Activated CD8-positive, alpha-beta T cell treated with anti-CD3 and anti-CD28 coated beads for 36 hours (primary cell): ENCODE measurements around the gene FRMD4A. TPM values are rescaled to one million over a fixed set of nuclear protein-coding genes. Genes with fewer than 3 reads are reported as not detected.

Experiments used
- ATAC-seq: fragments of 200-7000 bp; cut with Tn5 transposase; one replicate; pipeline ENCODE4 v1.10.0; 2021; ENCODE audit warnings: mild to moderate bottlenecking, moderate library complexity
- CTCF ChIA-PET: fragments of 350-600 bp; sonication (Branson Sonifier 250); formaldehyde crosslinking; loops from one replicate; lab custom pipeline; 2021; ENCODE audit warnings: antibody characterized with exemption; lab: Charles Lee
- POLR2A ChIA-PET: fragments of 350-600 bp; sonication (Branson Sonifier 250); formaldehyde crosslinking; loops from one replicate; lab custom pipeline; 2021; ENCODE audit warnings: antibody characterized with exemption; lab: Charles Lee
- DNase-seq: peaks from one replicate; pipeline ENCODE4 v3.0.0-alpha.2; 2020
- H3K27ac Mint-ChIP-seq: one replicate; pipeline ENCODE4 v1.8.0; 2021; ENCODE audit warnings: mild to moderate bottlenecking, mixed read lengths
- H3K27me3 Mint-ChIP-seq: one replicate; pipeline ENCODE4 v1.8.0; 2021; ENCODE audit warnings: mixed read lengths
- H3K36me3 Mint-ChIP-seq: one replicate; pipeline ENCODE4 v1.8.0; 2021; ENCODE audit warnings: low read depth, mixed read lengths
- H3K4me1 Mint-ChIP-seq: one replicate; pipeline ENCODE4 v1.8.0; 2021; ENCODE audit warnings: low read depth, mixed read lengths
- H3K4me3 Mint-ChIP-seq: one replicate; pipeline ENCODE4 v1.8.0; 2021; ENCODE audit warnings: mild to moderate bottlenecking, moderate library complexity, mixed read lengths
- H3K9me3 Mint-ChIP-seq: one replicate; pipeline ENCODE4 v1.8.0; 2021; ENCODE audit warnings: mixed read lengths
- intact Hi-C: fragments of 100-400 bp; cut with micrococcal nuclease; formaldehyde crosslinking; loops from one replicate; pipeline ENCODE4 v1.10.0; 2022
- total RNA-seq, 2 experiments: library from RNA; stranded (reverse); gene quantifications; one replicate each; pipeline ENCODE4 v1.2.3, GENCODE V29; 2021
- TF ChIP-seq, protein P1 (sequence below): fragments of 200-600 bp; IDR thresholded peaks from one replicate; pipeline ENCODE4 v1.8.0; 2022; ENCODE audit warnings: antibody characterized with exemption, mild to moderate bottlenecking

Gene FRMD4A
- total RNA-seq, 2 experiments from 2014 or later = 2.1 to 2.8 TPM

DNA sequence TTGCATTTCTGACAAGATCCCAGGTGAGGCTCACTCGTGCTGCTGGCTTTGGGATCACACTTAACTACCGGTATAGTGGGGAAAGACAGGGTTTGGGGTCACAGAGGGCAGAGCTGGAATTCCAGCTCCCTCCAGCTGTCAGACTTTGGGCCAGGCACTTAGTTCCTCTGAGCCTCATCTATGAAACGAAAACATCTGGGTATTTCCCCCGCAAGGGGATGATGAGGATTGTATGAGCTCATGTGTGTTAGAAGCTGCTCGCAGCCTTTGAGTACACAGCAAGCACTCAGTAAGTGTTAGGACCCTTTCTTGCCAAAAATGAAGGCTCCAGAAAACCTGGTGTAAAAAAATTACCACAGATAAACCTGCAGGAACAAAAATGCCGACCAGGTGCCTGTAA, 677.9 kb downstream of the FRMD4A start:
- POLR2A ChIA-PET = interaction anchor here (1.4 kb wide), 1 partner anchor 27 kb away, joined by 3 read pairs; no protein-coding TSS in a partner anchor

DNA sequence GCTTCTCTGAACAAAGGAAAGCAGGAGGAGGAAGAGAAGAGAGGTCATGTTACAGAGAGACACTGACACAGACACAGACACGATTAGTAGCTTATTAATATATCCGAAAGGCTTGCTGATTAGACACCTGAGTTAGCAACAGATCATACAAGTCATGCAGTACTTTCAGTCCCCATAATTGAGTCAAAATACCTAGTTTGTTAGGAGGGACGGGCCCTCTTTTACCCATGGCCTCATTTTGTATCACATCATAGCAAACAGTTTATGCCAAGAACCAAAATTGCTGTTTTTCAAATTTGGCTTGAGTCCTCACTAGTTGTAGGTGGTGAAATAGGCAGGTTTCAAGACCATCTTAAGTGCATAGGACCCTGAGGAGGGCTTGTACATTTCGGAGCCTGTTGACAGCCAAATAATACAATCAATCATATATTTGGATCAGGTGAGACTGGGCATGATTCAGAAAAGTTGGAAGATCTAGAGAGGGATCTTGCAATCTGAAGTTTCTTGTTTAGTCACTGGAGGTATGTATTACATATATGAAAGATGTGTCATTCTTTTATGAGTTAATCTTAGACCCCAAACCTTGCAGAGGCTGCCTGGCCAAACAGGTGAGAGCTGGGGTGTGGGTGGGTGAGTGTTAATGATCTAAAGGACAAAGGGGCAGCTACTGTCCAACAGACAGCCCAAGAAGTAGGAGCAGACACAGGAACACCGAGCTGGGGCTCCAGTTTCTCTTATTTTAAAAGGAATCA, 678.6 kb downstream of the FRMD4A start:
- peaks cover 12% of the 10 kb centered on the region for H3K4me1 Mint-ChIP-seq
- no peaks in the 10 kb centered on the region for H3K27me3 Mint-ChIP-seq
- H3K27ac Mint-ChIP-seq = no peak overlapping the region
- CTCF ChIA-PET = interaction anchor here (1.6 kb wide), 1 partner anchor 7 kb away, joined by 6 read pairs; no protein-coding TSS in a partner anchor
- POLR2A ChIA-PET = no interaction called here
- DNase-seq (peak; percentile 5), ATAC-seq (peak; percentile 34)
- H3K4me3 Mint-ChIP-seq = no peak overlapping the region
- H3K9me3 Mint-ChIP-seq = no peaks in the 10 kb centered on the region
- H3K36me3 Mint-ChIP-seq = peaks cover 13% of the 10 kb centered on the region
- TF ChIP-seq, protein P1, sequence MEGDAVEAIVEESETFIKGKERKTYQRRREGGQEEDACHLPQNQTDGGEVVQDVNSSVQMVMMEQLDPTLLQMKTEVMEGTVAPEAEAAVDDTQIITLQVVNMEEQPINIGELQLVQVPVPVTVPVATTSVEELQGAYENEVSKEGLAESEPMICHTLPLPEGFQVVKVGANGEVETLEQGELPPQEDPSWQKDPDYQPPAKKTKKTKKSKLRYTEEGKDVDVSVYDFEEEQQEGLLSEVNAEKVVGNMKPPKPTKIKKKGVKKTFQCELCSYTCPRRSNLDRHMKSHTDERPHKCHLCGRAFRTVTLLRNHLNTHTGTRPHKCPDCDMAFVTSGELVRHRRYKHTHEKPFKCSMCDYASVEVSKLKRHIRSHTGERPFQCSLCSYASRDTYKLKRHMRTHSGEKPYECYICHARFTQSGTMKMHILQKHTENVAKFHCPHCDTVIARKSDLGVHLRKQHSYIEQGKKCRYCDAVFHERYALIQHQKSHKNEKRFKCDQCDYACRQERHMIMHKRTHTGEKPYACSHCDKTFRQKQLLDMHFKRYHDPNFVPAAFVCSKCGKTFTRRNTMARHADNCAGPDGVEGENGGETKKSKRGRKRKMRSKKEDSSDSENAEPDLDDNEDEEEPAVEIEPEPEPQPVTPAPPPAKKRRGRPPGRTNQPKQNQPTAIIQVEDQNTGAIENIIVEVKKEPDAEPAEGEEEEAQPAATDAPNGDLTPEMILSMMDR = no peak
- intact Hi-C loops = no loop called here

More for the DNA sequence above, 677.9 kb downstream of the FRMD4A start:
- TF ChIP-seq, protein P1 = no peak
- Mint-ChIP-seq H3K4me1 (peaks cover 12% of the 10 kb centered on the region), H3K27me3 (no peaks in the 10 kb centered on the region), H3K36me3 (peaks cover 12% of the 10 kb centered on the region), H3K27ac (no peak overlapping the region), H3K4me3 (no peak overlapping the region), H3K9me3 (no peaks in the 10 kb centered on the region)
- no peak for DNase-seq
- intact Hi-C loops = no loop called here
- CTCF ChIA-PET = no interaction called here
- ATAC-seq = no peak

DNA sequence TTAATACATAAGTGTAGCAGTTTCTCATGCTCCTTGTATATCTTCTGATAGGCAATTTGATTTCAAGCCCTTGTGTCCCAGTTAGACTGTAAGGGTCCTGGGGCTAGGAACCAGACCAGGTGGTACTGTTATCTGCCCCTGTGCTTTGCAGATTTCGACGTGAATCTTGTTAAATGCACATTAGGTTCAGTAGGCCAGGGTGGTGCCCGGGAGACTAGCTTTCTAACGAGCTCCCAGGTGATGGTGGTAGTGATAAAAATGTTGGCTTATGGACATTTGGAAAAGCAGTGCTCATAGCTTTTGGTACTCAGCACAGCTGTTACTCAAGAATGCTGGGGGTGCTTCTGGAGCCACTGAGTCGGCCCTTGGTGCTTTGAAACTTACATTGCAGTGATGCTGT, 679.8 kb downstream of the FRMD4A start:
- ATAC-seq = no peak
- no peak overlapping the region for H3K27ac Mint-ChIP-seq
- POLR2A ChIA-PET = no interaction called here
- H3K27me3 Mint-ChIP-seq = no peaks in the 10 kb centered on the region
- TF ChIP-seq, protein P1 = no peak
- H3K9me3 Mint-ChIP-seq = no peaks in the 10 kb centered on the region
- no peak overlapping the region for H3K4me3 Mint-ChIP-seq
- CTCF ChIA-PET = interaction anchor here (1.6 kb wide), 1 partner anchor 9 kb away, joined by 6 read pairs; no protein-coding TSS in a partner anchor
- peaks cover 19% of the 10 kb centered on the region for H3K36me3 Mint-ChIP-seq
- intact Hi-C loops = no loop called here
- DNase-seq = no peak
- peaks cover 12% of the 10 kb centered on the region for H3K4me1 Mint-ChIP-seq

DNA sequence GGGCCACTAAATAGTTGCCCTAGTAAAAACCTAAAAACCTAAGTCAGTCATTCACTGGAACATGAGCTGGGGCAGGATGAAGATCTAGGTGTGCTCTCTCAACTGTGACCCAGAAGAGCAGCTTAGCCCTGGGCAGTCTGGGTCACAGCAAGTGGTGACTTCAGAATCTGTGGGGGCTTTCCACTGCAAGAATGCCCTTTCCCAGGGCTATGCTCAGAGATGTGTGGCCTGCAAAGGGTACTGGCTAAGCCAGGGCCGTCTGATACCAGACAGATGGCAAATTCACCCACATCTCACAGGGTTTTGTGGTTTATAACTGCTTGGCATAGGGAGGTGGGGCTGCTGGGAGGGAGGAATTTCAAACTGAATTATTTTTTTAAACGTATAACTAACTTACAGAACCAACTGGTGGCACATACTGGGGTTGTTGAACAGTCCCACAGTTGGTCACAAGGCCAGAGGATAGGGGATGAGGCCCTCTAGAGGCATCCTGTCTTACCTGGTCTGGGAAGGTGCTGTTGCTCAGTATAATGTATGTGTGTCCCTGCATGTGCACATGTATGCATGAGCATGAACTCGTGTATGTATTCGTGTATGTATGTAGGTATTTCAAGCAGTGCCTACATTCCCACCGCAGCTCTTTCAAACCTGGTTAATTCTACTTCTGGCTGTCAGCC, 680.7 kb downstream of the FRMD4A start:
- intact Hi-C loops = no loop called here
- ATAC-seq = no peak
- Mint-ChIP-seq H3K4me3 (no peak overlapping the region), H3K9me3 (no peaks in the 10 kb centered on the region), H3K36me3 (peaks cover 28% of the 10 kb centered on the region), H3K27me3 (no peaks in the 10 kb centered on the region), H3K4me1 (peaks cover 12% of the 10 kb centered on the region), H3K27ac (no peak overlapping the region)
- POLR2A ChIA-PET = interaction anchor here (0.7 kb wide), 1 partner anchor 535 kb away, joined by 3 read pairs; no protein-coding TSS in a partner anchor
- CTCF ChIA-PET = interaction anchor here (1.1 to 1.4 kb wide), 2 partner anchors 9 to 58 kb away, joined by 3 read pairs; no protein-coding TSS in a partner anchor
- no peak for DNase-seq
- TF ChIP-seq, protein P1 = no peak
